ENCODE data around the gene CKAP5.

CKAP5 gene

DNA sequence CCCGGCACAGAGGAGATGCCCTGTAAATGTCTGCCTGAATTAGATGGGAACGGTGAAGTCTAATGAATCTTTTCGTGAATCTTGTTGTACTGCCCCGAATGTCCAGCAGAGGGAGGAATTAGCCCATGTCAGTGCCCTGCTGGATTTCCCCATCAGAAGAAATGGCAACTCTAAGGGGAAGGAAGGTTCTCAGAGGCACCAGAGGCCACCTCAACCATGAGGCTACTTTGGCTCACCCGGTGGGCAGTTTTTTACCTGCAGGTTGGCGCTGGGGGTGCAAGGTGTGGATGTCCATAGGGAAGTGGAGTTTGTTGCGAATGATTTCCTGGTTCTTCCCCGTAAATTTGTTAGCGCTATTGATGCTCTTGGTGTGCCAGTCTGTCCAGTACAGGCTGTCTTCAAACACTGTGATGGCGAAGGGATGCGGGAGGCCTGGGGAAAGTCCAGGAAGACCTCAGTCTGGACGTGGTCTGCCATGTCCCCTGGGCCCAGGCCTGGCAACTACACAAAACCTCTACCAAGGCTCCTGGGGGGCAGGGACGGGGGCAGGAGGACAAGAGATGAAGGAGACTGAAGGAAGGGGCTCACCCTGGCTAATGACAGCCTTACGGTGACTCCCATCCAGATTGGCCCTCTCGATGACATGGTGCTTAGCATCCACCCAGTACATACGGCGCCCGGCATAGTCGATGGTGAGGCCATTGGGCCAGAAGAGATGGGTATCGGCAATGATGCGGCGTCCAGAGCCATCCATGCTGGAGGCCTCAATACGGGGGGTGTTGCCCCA, 43.8 kb upstream of the CKAP5 start:
- TF ChIP-seq CTCF (IDR thresholded peaks at IDR 0.05; ENCODE audit: low read depth, low read length): peak; percentile 82
- no peak overlapping the region for H3K4me3 ChIP-seq (ENCODE audit: low read depth, low read length)

GRCh38 chr11:46889251-46889650, 43.2 kb upstream of the CKAP5 start:
- H3K4me3 ChIP-seq (ENCODE audit: low read depth, low read length): no peak overlapping the region
- no peak for TF ChIP-seq CTCF (IDR thresholded peaks at IDR 0.05; ENCODE audit: low read depth, low read length)

- TF ChIP-seq CTCF (IDR thresholded peaks at IDR 0.05; ENCODE audit: low read depth, low read length): no peak
- H3K4me3 ChIP-seq (ENCODE audit: low read depth, low read length): no peak overlapping the region
These were observed 42.6 kb upstream of the CKAP5 start for GRCh38 chr11:46888636-46889035.

DNA sequence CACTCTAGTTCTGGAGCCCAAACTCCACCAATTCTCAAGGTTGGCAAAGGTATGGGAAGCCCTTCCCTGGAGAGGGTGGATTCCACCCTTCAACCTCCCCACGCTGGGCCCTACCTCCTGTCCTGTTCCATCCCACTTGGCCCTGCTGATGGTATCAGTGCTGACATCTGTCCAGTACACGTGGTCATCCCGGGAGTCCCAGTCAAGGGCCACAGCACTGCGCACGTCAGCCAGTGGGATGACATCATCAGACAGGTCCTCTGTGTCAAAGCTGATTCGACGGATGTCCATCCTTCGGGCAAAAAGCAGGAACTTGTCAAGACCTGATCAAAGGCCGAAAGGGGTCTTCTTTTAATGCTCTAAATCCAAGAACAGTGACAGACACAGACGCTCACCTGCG, 40.1 kb upstream of the CKAP5 start:
- TF ChIP-seq CTCF (IDR thresholded peaks at IDR 0.05; ENCODE audit: low read depth, low read length): no peak
- H3K4me3 ChIP-seq (ENCODE audit: low read depth, low read length): no peak overlapping the region

DNA sequence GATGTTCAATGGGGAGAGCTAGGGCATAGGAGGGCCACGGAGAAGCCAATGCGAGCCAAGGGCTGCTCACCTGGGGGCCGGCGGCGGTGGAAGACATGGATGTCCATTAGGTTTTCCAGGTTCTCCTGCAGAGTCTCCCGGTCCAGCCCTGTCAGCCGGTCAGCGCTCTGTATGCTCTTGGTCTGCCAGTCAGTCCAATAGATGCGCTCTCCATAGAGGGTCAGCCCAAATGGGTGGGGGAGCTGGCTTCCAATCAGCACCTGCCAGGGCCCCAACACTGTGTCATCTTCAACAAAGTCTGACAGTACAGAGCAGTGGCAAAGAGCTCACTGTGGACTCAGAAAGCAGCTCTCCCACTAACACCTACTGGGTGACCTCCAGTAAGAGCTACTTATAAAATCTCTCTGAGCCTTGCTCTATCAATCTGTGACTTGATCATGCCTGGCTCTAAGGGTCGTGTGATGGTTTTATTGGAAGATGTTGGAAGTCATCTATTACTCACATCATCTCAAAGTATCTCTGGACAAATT, 33.0 kb upstream of the CKAP5 start:
- TF ChIP-seq CTCF (IDR thresholded peaks at IDR 0.05; ENCODE audit: low read depth, low read length): no peak

DNA sequence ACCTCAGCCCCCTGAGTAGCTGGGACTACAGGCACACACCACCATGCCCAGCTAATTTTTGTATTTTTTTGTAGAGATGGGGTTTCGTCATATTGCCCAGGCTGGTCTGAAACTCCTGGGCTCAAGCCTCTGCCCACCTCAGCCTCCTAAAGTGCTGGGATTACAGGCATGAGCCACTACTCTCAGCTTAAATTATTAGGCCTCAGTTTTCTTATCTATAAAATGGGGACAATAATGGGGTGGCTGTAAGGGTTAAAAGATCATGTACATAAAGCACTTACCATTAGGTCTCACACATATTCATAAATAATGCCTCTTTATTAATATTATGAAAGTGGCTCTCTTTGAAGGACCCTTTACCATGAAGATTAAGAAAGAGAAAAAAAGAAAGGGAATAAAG, 31.5 kb upstream of the CKAP5 start:
- H3K4me3 ChIP-seq (ENCODE audit: low read depth, low read length): no peak overlapping the region
- TF ChIP-seq CTCF (IDR thresholded peaks at IDR 0.05; ENCODE audit: low read depth, low read length): no peak

More for the DNA sequence above, 33.0 kb upstream of the CKAP5 start:
- H3K4me3 ChIP-seq (ENCODE audit: low read depth, low read length): no peak overlapping the region

DNA sequence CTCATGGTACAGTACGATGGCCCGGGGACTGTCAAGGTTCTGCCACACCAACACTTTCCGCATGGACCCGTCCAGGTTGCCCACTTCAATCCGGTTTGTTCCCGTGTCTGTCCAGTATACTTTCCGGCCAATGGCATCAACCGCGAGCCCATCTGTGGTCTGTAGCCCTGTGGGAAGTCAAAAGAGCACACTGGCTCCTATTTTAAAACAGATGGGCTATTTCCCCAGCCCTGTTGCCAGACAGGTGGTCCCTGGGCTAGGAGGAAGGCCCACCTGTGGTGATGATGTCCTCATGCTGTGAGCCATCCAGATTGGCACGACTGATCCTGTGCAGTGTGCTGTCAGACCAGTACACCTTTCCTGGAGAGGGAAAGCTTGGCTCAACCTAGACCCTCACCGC, 30.4 kb upstream of the CKAP5 start:
- no peak for TF ChIP-seq CTCF (IDR thresholded peaks at IDR 0.05; ENCODE audit: low read depth, low read length)
- H3K4me3 ChIP-seq (ENCODE audit: low read depth, low read length): no peak overlapping the region

All from WI38 (cell line).